GM19324 (cell line): Measurements from ENCODE around the gene PRKD2.

Experiments used
- ATAC-seq: cut with Tn5 transposase; IDR thresholded peaks from one replicate; pipeline ENCODE4 v1.9.1; 2021; ENCODE audit warnings: mild to moderate bottlenecking, moderate library complexity; ENCODE audit not compliant: unreplicated experiment, low FRiP score

PRKD2 gene

GRCh38 chr19:46668662-46669061, 48.3 kb downstream of the PRKD2 start:
- ATAC-seq = no peak

GRCh38 chr19:46665072-46665471, 51.8 kb downstream of the PRKD2 start:
- no peak for ATAC-seq

- no peak for ATAC-seq
These were observed 55.0 kb downstream of the PRKD2 start for GRCh38 chr19:46661735-46662592.

- ATAC-seq = peak; percentile 95
These were observed 55.7 kb downstream of the PRKD2 start, which contains the start of gene DACT3 for GRCh38 chr19:46661020-46661731. DACT3 (minus strand) TSS chr19:46661182; CDS start chr19:46661064, 118 bp downstream.

GRCh38 chr19:46660551-46661019, 56.3 kb downstream of the PRKD2 start:
- peak; percentile 0 for ATAC-seq

- no peak for ATAC-seq
These were observed 56.9 kb downstream of the PRKD2 start for GRCh38 chr19:46660008-46660517.

GRCh38 chr19:46659151-46660007, 57.5 kb downstream of the PRKD2 start:
- ATAC-seq = no peak

- ATAC-seq = no peak
These were observed 60.4 kb downstream of the PRKD2 start for GRCh38 chr19:46656541-46656940.

GRCh38 chr19:46654621-46655152, 62.2 kb downstream of the PRKD2 start:
- ATAC-seq = no peak

- no peak for ATAC-seq
These were observed 66.5 kb downstream of the PRKD2 start for GRCh38 chr19:46650445-46650844.

GRCh38 chr19:46648961-46649960, 67.7 kb downstream of the PRKD2 start:
- no peak for ATAC-seq

- no peak for ATAC-seq
These were observed 68.6 kb downstream of the PRKD2 start for GRCh38 chr19:46648060-46648960.

- no peak for ATAC-seq
These were observed 70.5 kb downstream of the PRKD2 start for GRCh38 chr19:46646402-46646801.

- no peak for ATAC-seq
These were observed 72.2 kb downstream of the PRKD2 start for GRCh38 chr19:46644720-46645119.

GRCh38 chr19:46640656-46641055, 76.3 kb downstream of the PRKD2 start:
- no peak for ATAC-seq

- no peak for ATAC-seq
These were observed 77.3 kb downstream of the PRKD2 start for GRCh38 chr19:46639358-46640182.

- no peak for ATAC-seq
These were observed 79.7 kb downstream of the PRKD2 start for GRCh38 chr19:46637224-46637623.
